Caco-2 (cell line): ENCODE results near the gene CALCOCO1. TPM values are rescaled to one million over a fixed set of nuclear protein-coding genes. Genes with fewer than 3 reads are reported as not detected.
"Not testable (repeated sequence)": the region's sequence is repeated elsewhere in the genome, so short reads cannot be mapped to it uniquely, and the experiment has no call there.

ENCODE experiments used
- BruUV-seq: library from RNA; stranded (reverse); fragments of 400-500 nt; replicated peaks from 2 replicates; lab custom pipeline; 2021; lab: Mats Ljungman, UMichigan
- CTCF ChIA-PET: fragments of 300-600 bp; sonication (Branson Sonifier 250); formaldehyde crosslinking; loops from one replicate; lab custom pipeline; 2022; ENCODE audit warnings: antibody characterized with exemption; lab: Charles Lee
- POLR2A ChIA-PET: fragments of 300-600 bp; sonication (Branson Sonifier 250); formaldehyde crosslinking; loops from one replicate; lab custom pipeline; 2022; ENCODE audit warnings: antibody characterized with exemption; lab: Charles Lee
- DNase-seq, 2 experiments: peaks; one replicate each; pipeline versions ENCODE4 v3.0.0 to v3.0.0-alpha.2; 2020 to 2022
- H3K27me3 ChIP-seq: replicated peaks from 2 replicates; pipeline ENCODE4 v1.6.0; 2011; ENCODE audit warnings: low read length; ENCODE audit not compliant: control insufficient read depth, insufficient read depth
- H3K36me3 ChIP-seq: 2 replicates; pipeline ENCODE4 v1.5.1; 2011; ENCODE audit warnings: low read length; ENCODE audit not compliant: control insufficient read depth, insufficient read depth
- H3K4me1 ChIP-seq: fragments of 250-450 bp; sonication (Bioruptor Pico); 2 replicates; pipeline ENCODE4 v1.5.1; 2020; ENCODE audit warnings: mild to moderate bottlenecking
- H3K4me3 ChIP-seq: 2 replicates; pipeline ENCODE4 v1.5.1; 2011; ENCODE audit warnings: low read depth, mild to moderate bottlenecking, control low read depth, low read length
- H3K9me3 ChIP-seq: fragments of 250-450 bp; sonication (Bioruptor Pico); 2 replicates; pipeline ENCODE4 v1.5.1; 2020; ENCODE audit warnings: mild to moderate bottlenecking, moderate library complexity
- H3K27ac Mint-ChIP-seq: one replicate; pipeline ENCODE4 v1.8.0; 2022; ENCODE audit warnings: mixed read lengths; ENCODE audit not compliant: unreplicated experiment
- H3K27me3 Mint-ChIP-seq: one replicate; pipeline ENCODE4 v1.8.0; 2022; ENCODE audit warnings: mixed read lengths; ENCODE audit not compliant: insufficient read depth, unreplicated experiment
- H3K36me3 Mint-ChIP-seq: one replicate; pipeline ENCODE4 v1.8.0; 2022; ENCODE audit warnings: mild to moderate bottlenecking, mixed read lengths; ENCODE audit not compliant: insufficient read depth, unreplicated experiment
- H3K4me1 Mint-ChIP-seq: one replicate; pipeline ENCODE4 v1.8.0; 2022; ENCODE audit warnings: low read depth, mixed read lengths; ENCODE audit not compliant: unreplicated experiment
- H3K4me3 Mint-ChIP-seq: one replicate; pipeline ENCODE4 v1.8.0; 2022; ENCODE audit warnings: mild to moderate bottlenecking, moderate library complexity, mixed read lengths; ENCODE audit not compliant: unreplicated experiment
- H3K9me3 Mint-ChIP-seq: one replicate; pipeline ENCODE4 v1.8.0; 2022; ENCODE audit warnings: mixed read lengths; ENCODE audit not compliant: unreplicated experiment
- CTCF ChIP-seq, 2 experiments: fragments of 200-600 bp in 1 of 2; IDR thresholded peaks; 1 replicate in 1 of 2; 2 replicates in 1 of 2; pipeline versions ENCODE4 v1.5.1 to v1.8.0; 2011 to 2022; ENCODE audit warnings: antibody characterized with exemption in 1 of 2, control low read depth in 1 of 2, inconsistent platforms in 1 of 2, low read depth in 1 of 2, low read length in 1 of 2, mild to moderate bottlenecking in 1 of 2, moderate library complexity in 1 of 2; ENCODE audit not compliant: insufficient read depth in 1 of 2, severe bottlenecking in 1 of 2, unreplicated experiment in 1 of 2
- intact Hi-C: fragments of 100-400 bp; cut with micrococcal nuclease; formaldehyde crosslinking; loops from one replicate; pipeline ENCODE4 v1.10.0; 2022; ENCODE audit not compliant: unreplicated experiment
- total RNA-seq: library from RNA; stranded (reverse); gene quantifications from 2 replicates; pipeline ENCODE4 v1.2.3, GENCODE V29; 2022

Gene CALCOCO1
- total RNA-seq, 1 experiment from 2014 or later = 19.3 TPM

GRCh38 chr12:53719649-53720048 is 7.6 kb downstream of the CALCOCO1 start:
- DNase-seq = no peak

GRCh38 chr12:53718567-53718966 is 8.7 kb downstream of the CALCOCO1 start:
- H3K27me3 Mint-ChIP-seq, CTCF ChIA-PET, H3K4me3 ChIP-seq: not testable (repeated sequence)

More at GRCh38 chr12:53719649-53720048, 7.6 kb downstream of the CALCOCO1 start:
- no TSS peak for BruUV-seq
- H3K4me3 Mint-ChIP-seq = no peak overlapping the region
- no peaks in the 10 kb centered on the region for H3K9me3 Mint-ChIP-seq
- H3K27me3 ChIP-seq = no peaks in the 10 kb centered on the region
- no peaks in the 10 kb centered on the region for H3K9me3 ChIP-seq
- no peak overlapping the region for H3K4me3 ChIP-seq
- H3K4me1 ChIP-seq = peaks cover 2% of the 10 kb centered on the region; the same call in 1 of the 2 replicates
- no peak overlapping the region for H3K27ac Mint-ChIP-seq
- TF ChIP-seq CTCF (IDR thresholded peaks at IDR 0.05; ENCODE audit: insufficient read depth in 1 of 2, low read depth in 1 of 2, low read length in 1 of 2, severe bottlenecking in 1 of 2, unreplicated experiment in 1 of 2) = no peak
- H3K27me3 Mint-ChIP-seq = no peaks in the 10 kb centered on the region
- H3K36me3 Mint-ChIP-seq = peaks cover 14% of the 10 kb centered on the region
- intact Hi-C loops = no loop called here
- ChIA-PET POLR2A (no interaction called here), CTCF (interaction anchor here (1.1 kb wide), 1 partner anchor 17 kb away, joined by 3 read pairs; no protein-coding TSS in a partner anchor)
- H3K36me3 ChIP-seq = no peaks in the 10 kb centered on the region; the same call in 1 of the 2 replicates
- no peaks in the 10 kb centered on the region for H3K4me1 Mint-ChIP-seq

GRCh38 chr12:53717319-53717718 is 9.9 kb downstream of the CALCOCO1 start:
- ChIA-PET CTCF (interaction anchor here (0.6 kb wide), 1 partner anchor 529 kb away, joined by 3 read pairs; no protein-coding TSS in a partner anchor), POLR2A (no interaction called here)
- no peak overlapping the region for H3K4me3 ChIP-seq
- H3K4me1 Mint-ChIP-seq = no peaks in the 10 kb centered on the region
- no peaks in the 10 kb centered on the region for H3K9me3 Mint-ChIP-seq
- no TSS peak for BruUV-seq
- no peaks in the 10 kb centered on the region for H3K27me3 ChIP-seq
- no peak for DNase-seq
- H3K27me3 Mint-ChIP-seq = no peaks in the 10 kb centered on the region
- H3K4me3 Mint-ChIP-seq = no peak overlapping the region
- no peaks in the 10 kb centered on the region for H3K4me1 ChIP-seq
- H3K36me3 ChIP-seq = no peaks in the 10 kb centered on the region
- no peak for TF ChIP-seq CTCF (IDR thresholded peaks at IDR 0.05; ENCODE audit: insufficient read depth in 1 of 2, low read depth in 1 of 2, low read length in 1 of 2, severe bottlenecking in 1 of 2, unreplicated experiment in 1 of 2)
- H3K9me3 ChIP-seq = no peaks in the 10 kb centered on the region
- H3K36me3 Mint-ChIP-seq = peaks cover 7% of the 10 kb centered on the region
- intact Hi-C loops = no loop called here
- no peak overlapping the region for H3K27ac Mint-ChIP-seq

More at GRCh38 chr12:53718567-53718966, 8.7 kb downstream of the CALCOCO1 start:
- DNase-seq, BruUV-seq, H3K27ac Mint-ChIP-seq, H3K36me3 ChIP-seq, H3K9me3 Mint-ChIP-seq, H3K9me3 ChIP-seq, POLR2A ChIA-PET, intact Hi-C loops, H3K27me3 ChIP-seq, H3K4me3 Mint-ChIP-seq, H3K4me1 ChIP-seq, H3K4me1 Mint-ChIP-seq: not testable (repeated sequence)
- peaks cover 14% of the 10 kb centered on the region for H3K36me3 Mint-ChIP-seq
